IMR-90 (cell line): Measurements from ENCODE around the gene FLYWCH1. TPM values are rescaled to one million over a fixed set of nuclear protein-coding genes. Genes with fewer than 3 reads are reported as not detected.

Experiments
- ATAC-seq: fragments of 200-7000 bp; cut with Tn5 transposase; 2 replicates; pipeline ENCODE4 v1.9.1; 2020; ENCODE audit warnings: low read depth, mild to moderate bottlenecking, moderate library complexity
- BruUV-seq: library from RNA; stranded (reverse); fragments of 400-500 nt; replicated peaks from 2 replicates; lab custom pipeline; 2021; lab: Mats Ljungman, UMichigan
- CTCF ChIA-PET: fragments of 300-600 bp; formaldehyde crosslinking; extraction: SDS; loops from one replicate; lab custom pipeline; 2021; ENCODE audit warnings: antibody characterized with exemption; lab: Yijun Ruan, JAX
- POLR2A ChIA-PET: fragments of 300-600 bp; sonication (Branson Sonifier 250); formaldehyde crosslinking; loops from one replicate; lab custom pipeline; 2022; ENCODE audit warnings: antibody characterized with exemption; ENCODE audit not compliant: unreplicated experiment; lab: Charles Lee
- DNase-seq: peaks from one replicate; pipeline ENCODE4 v3.0.0; 2013
- H2AFZ ChIP-seq: replicated peaks from 2 replicates; pipeline ENCODE3; 2013; ENCODE audit warnings: low read length, mild to moderate bottlenecking; ENCODE audit not compliant: poor library complexity
- H2AK5ac ChIP-seq: 2 replicates; pipeline ENCODE4 v1.6.1; 2013; ENCODE audit warnings: low read depth, low read length, inconsistent platforms
- H2AK9ac ChIP-seq: replicated peaks from 2 replicates; pipeline ENCODE3; 2013; ENCODE audit warnings: mild to moderate bottlenecking, low read depth, low read length, moderate library complexity; ENCODE audit not compliant: poor library complexity
- H2BK120ac ChIP-seq: 2 replicates; pipeline ENCODE4 v1.6.1; 2013; ENCODE audit warnings: low read depth, low read length, inconsistent platforms
- H2BK15ac ChIP-seq: 3 replicates; pipeline ENCODE4 v1.6.1; 2013; ENCODE audit warnings: low read depth, low read length, inconsistent platforms
- H2BK20ac ChIP-seq: 2 replicates; pipeline ENCODE4 v1.6.1; 2013; ENCODE audit warnings: low read depth, mild to moderate bottlenecking, inconsistent platforms, low read length, moderate library complexity
- H2BK5ac ChIP-seq: 2 replicates; pipeline ENCODE4 v1.6.1; 2013; ENCODE audit warnings: mild to moderate bottlenecking, low read depth, low read length, inconsistent platforms; ENCODE audit not compliant: poor library complexity, severe bottlenecking
- H3K14ac ChIP-seq: replicated peaks from 2 replicates; pipeline ENCODE4 v1.6.1; 2013; ENCODE audit warnings: low read depth, low read length, inconsistent platforms
- H3K18ac ChIP-seq: 2 replicates; pipeline ENCODE4 v1.6.1; 2013; ENCODE audit warnings: low read depth, low read length, control low read depth
- H3K23ac ChIP-seq: 2 replicates; pipeline ENCODE4 v1.6.1; 2013; ENCODE audit warnings: low read depth, low read length, inconsistent platforms
- H3K27ac ChIP-seq: 2 replicates; pipeline ENCODE4 v1.5.1; 2013; ENCODE audit warnings: mild to moderate bottlenecking, control low read depth, low read length; ENCODE audit not compliant: insufficient read depth
- H3K27me3 ChIP-seq: 2 replicates; pipeline ENCODE4 v1.6.1; 2013; ENCODE audit warnings: low read length; ENCODE audit not compliant: control insufficient read depth, insufficient read depth
- H3K36me3 ChIP-seq: 2 replicates; pipeline ENCODE4 v1.6.1; 2013; ENCODE audit warnings: low read length, mixed read lengths; ENCODE audit not compliant: control insufficient read depth, insufficient read depth
- H3K4ac ChIP-seq: 2 replicates; pipeline ENCODE4 v1.6.1; 2013; ENCODE audit warnings: low read depth, low read length, inconsistent platforms
- H3K4me1 ChIP-seq: 2 replicates; pipeline ENCODE4 v1.6.1; 2013; ENCODE audit warnings: low read length, mixed read lengths; ENCODE audit not compliant: control insufficient read depth, insufficient read depth
- H3K4me2 ChIP-seq: 2 replicates; pipeline ENCODE4 v1.6.1; 2013; ENCODE audit warnings: low read depth, mild to moderate bottlenecking, control low read depth, low read length, moderate library complexity
- H3K4me3 ChIP-seq: 2 replicates; pipeline ENCODE4 v1.5.1; 2013; ENCODE audit warnings: low read depth, mild to moderate bottlenecking, control low read depth, low read length, moderate library complexity; ENCODE audit not compliant: insufficient read depth
- H3K56ac ChIP-seq: 2 replicates; pipeline ENCODE4 v1.6.1; 2013; ENCODE audit warnings: low read length, inconsistent platforms; ENCODE audit not compliant: insufficient read depth; ENCODE audit errors: extremely low read depth
- H3K79me1 ChIP-seq, 2 experiments: 2 replicates each; pipeline ENCODE4 v1.6.1; 2013; ENCODE audit warnings: low read length in 2 of 2, inconsistent platforms in 1 of 2, low read depth in 1 of 2
- H3K9ac ChIP-seq: 2 replicates; pipeline ENCODE4 v1.6.1; 2013; ENCODE audit warnings: low read depth, low read length, control low read depth
- H3K9me1 ChIP-seq: 2 replicates; pipeline ENCODE4 v1.6.1; 2013; ENCODE audit warnings: low read length, inconsistent platforms; ENCODE audit not compliant: insufficient read depth
- H3K9me3 ChIP-seq: 2 replicates; pipeline ENCODE4 v1.6.1; 2013; ENCODE audit warnings: low read length; ENCODE audit not compliant: control insufficient read depth, insufficient read depth
- H4K20me1 ChIP-seq: 2 replicates; pipeline ENCODE4 v1.6.1; 2013; ENCODE audit warnings: low read length, inconsistent platforms; ENCODE audit not compliant: insufficient read depth
- H4K5ac ChIP-seq: 2 replicates; pipeline ENCODE4 v1.6.1; 2013; ENCODE audit warnings: mild to moderate bottlenecking, low read depth, low read length, control low read depth
- H4K8ac ChIP-seq, 2 experiments: 2 replicates each; pipeline ENCODE4 v1.6.1; 2013; ENCODE audit warnings: low read depth in 2 of 2, low read length in 2 of 2, control low read depth in 1 of 2, inconsistent platforms in 1 of 2
- H4K91ac ChIP-seq: 2 replicates; pipeline ENCODE4 v1.6.1; 2013; ENCODE audit warnings: low read depth, low read length, inconsistent platforms; ENCODE audit not compliant: insufficient read depth
- CEBPB ChIP-seq: IDR thresholded peaks from 2 replicates; pipeline ENCODE4 v1.6.1; 2012; ENCODE audit warnings: low read depth, low read length, improper control_type of control experiment
- CHD1 ChIP-seq: IDR thresholded peaks from 2 replicates; pipeline ENCODE4 v1.6.1; 2012; ENCODE audit warnings: low read depth, low read length, improper control_type of control experiment
- CTCF ChIP-seq: conservative IDR thresholded peaks from 2 replicates; pipeline ENCODE4 v1.5.1; 2012; ENCODE audit warnings: mild to moderate bottlenecking, low read depth, low read length, improper control_type of control experiment
- ELK1 ChIP-seq: fragments of 150-350 bp; IDR thresholded peaks from 2 replicates; pipeline ENCODE4 v1.6.1; 2016; ENCODE audit warnings: low read depth, mild to moderate bottlenecking, low read length, moderate library complexity, borderline replicate concordance
- MAFK ChIP-seq: IDR thresholded peaks from 2 replicates; pipeline ENCODE4 v1.6.1; 2012; ENCODE audit warnings: low read depth, low read length, improper control_type of control experiment
- MAZ ChIP-seq: IDR thresholded peaks from 2 replicates; pipeline ENCODE4 v1.6.1; 2012; ENCODE audit warnings: low read depth, mild to moderate bottlenecking, low read length, improper control_type of control experiment, moderate library complexity, borderline replicate concordance
- MXI1 ChIP-seq: IDR thresholded peaks from 2 replicates; pipeline ENCODE4 v1.6.1; 2012; ENCODE audit warnings: low read depth, mild to moderate bottlenecking, low read length, moderate library complexity, borderline replicate concordance
- POLR2A ChIP-seq: IDR thresholded peaks from 2 replicates; pipeline ENCODE4 v1.6.1; 2012; ENCODE audit warnings: mild to moderate bottlenecking, low read depth, low read length
- RAD21 ChIP-seq: IDR thresholded peaks from 2 replicates; pipeline ENCODE4 v1.6.1; 2012; ENCODE audit warnings: low read length, improper control_type of control experiment
- RCOR1 ChIP-seq: IDR thresholded peaks from 2 replicates; pipeline ENCODE4 v1.6.1; 2012; ENCODE audit warnings: mild to moderate bottlenecking, low read length, improper control_type of control experiment; ENCODE audit not compliant: insufficient replicate concordance
- RFX5 ChIP-seq: IDR thresholded peaks from 2 replicates; pipeline ENCODE4 v1.8.0; 2012; ENCODE audit warnings: low read depth, mild to moderate bottlenecking, low read length, moderate library complexity
- WGBS, 2 experiments: methylation state at CpG; one replicate each; pipeline versions ENCODE4 v1.1.5 to v1.1.7; 2013; ENCODE audit warnings: missing lambda C conversion rate in 2 of 2; ENCODE audit not compliant: insufficient read length in 1 of 2; ENCODE audit errors: extremely low coverage in 2 of 2; 5-methylcytosine and 5-hydroxymethylcytosine counted together
- dilution Hi-C: fragments of 300-500 bp; cut with HindIII; formaldehyde crosslinking; loops from one replicate; pipeline ENCODE4 v1.14.3; 2018; ENCODE audit warnings: low sequenced_read_pairs; ENCODE audit not compliant: unreplicated experiment
- in situ Hi-C: fragments of 300-500 bp; cut with MboI; formaldehyde crosslinking; loops from 3 replicates; pipeline ENCODE4 v1.14.3; 2019; ENCODE audit warnings: low sequenced_read_pairs, inconsistent platforms, mixed read lengths
- intact Hi-C: fragments of 100-400 bp; cut with micrococcal nuclease; formaldehyde crosslinking; loops from 2 replicates; pipeline ENCODE4 v1.10.0; 2022
- polyA plus RNA-seq, 3 experiments: library from polyadenylated mRNA; depleted of rRNA; stranded (reverse); fragments of >200 nt; gene quantifications; 2 replicates each; pipeline ENCODE4 v1.2.3, GENCODE V29; 2012; ENCODE audit warnings: low replicate concordance in 1 of 3
- total RNA-seq: library from RNA; depleted of rRNA; stranded (reverse); fragments of >200 nt; gene quantifications from 2 replicates; pipeline ENCODE4 v1.2.3, GENCODE V29; 2012

The FLYWCH1 gene
- total and polyA plus RNA-seq, 2 of the 4 experiments (the other 2 are of a cell fraction) = 14.3 to 25.2 TPM

GRCh38 chr16:2999929-3000328, 88.2 kb downstream of the FLYWCH1 start:
- Histone ChIP-seq H3K9me1 (no peaks in the 10 kb centered on the region), H3K79me1 (no peaks in the 10 kb centered on the region), H4K5ac (no peak overlapping the region), H2AK5ac (no peak overlapping the region), H3K36me3 (no peaks in the 10 kb centered on the region), H3K14ac (no peak overlapping the region), H3K56ac (no peak overlapping the region), H2BK5ac (no peak overlapping the region), H2AK9ac (no peak overlapping the region), H3K27me3 (peaks cover 52% of the 10 kb centered on the region), H4K91ac (no peak overlapping the region), H4K20me1 (no peaks in the 10 kb centered on the region), H3K4ac (no peak overlapping the region), H2AFZ (no peak overlapping the region), H3K9ac (no peak overlapping the region), H3K27ac (no peak overlapping the region), H3K4me1 (no peaks in the 10 kb centered on the region), H3K23ac (no peak overlapping the region), H2BK20ac (no peak overlapping the region), H4K8ac (no peak overlapping the region), H2BK120ac (no peak overlapping the region), H3K9me3 (no peaks in the 10 kb centered on the region), H3K18ac (no peak overlapping the region), H3K4me3 (no peak overlapping the region), H2BK15ac (no peak overlapping the region), H3K4me2 (no peak overlapping the region)
- TF ChIP-seq CEBPB (no peak), MXI1 (no peak), CHD1 (no peak), POLR2A (no peak), ELK1 (no peak), RAD21 (no peak), RCOR1 (no peak), MAFK (no peak), CTCF (no peak), MAZ (no peak), RFX5 (no peak)
- POLR2A ChIA-PET = no interaction called here
- DNase-seq (no peak), ATAC-seq (no peak)
- BruUV-seq = no TSS peak
- CTCF ChIA-PET = no interaction called here
- in situ Hi-C loops (no loop called here), intact Hi-C loops (no loop called here), dilution Hi-C loops (no loop called here)
- 100% methylated on average over 1 of the region's 6 CpGs; no CpG with 5 or more reads in 1 of the 2 experiments for WGBS, 2 experiments
